ENCODE data around the gene MTCL1.

- TF ChIP-seq CTCF (IDR thresholded peaks at IDR 0.05; ENCODE audit: borderline replicate concordance, extremely low read depth, low read length, poor library complexity, severe bottlenecking) (no peak), EZH2 (IDR thresholded peaks at IDR 0.05; ENCODE audit: borderline replicate concordance, low read depth, low read length, severe bottlenecking) (no peak)
Observed at GRCh38 chr18:8778824-8779223, 73.5 kb downstream of the MTCL1 start.
